Activated naive CD4-positive, alpha-beta T cell treated with anti-CD3 and anti-CD28 coated beads for 36 hours (primary cell): ENCODE measurements around the gene COL4A6. TPM values are rescaled to one million over a fixed set of nuclear protein-coding genes. Genes with fewer than 3 reads are reported as not detected.
"Not testable (repeated sequence)": the region's sequence is repeated elsewhere in the genome, so short reads cannot be mapped to it uniquely, and the experiment has no call there.

Experiments
- CTCF ChIA-PET: fragments of 350-600 bp; sonication (Branson Sonifier 250); formaldehyde crosslinking; loops from one replicate; lab custom pipeline; 2021; ENCODE audit warnings: antibody characterized with exemption; lab: Charles Lee
- DNase-seq: peaks from one replicate; pipeline ENCODE4 v3.0.0-alpha.2; 2020
- H3K27ac Mint-ChIP-seq: one replicate; pipeline ENCODE4 v1.8.0; 2021; ENCODE audit warnings: mild to moderate bottlenecking, mixed read lengths
- H3K27me3 Mint-ChIP-seq: one replicate; pipeline ENCODE4 v1.8.0; 2021; ENCODE audit warnings: low read depth, mixed read lengths
- H3K36me3 Mint-ChIP-seq: one replicate; pipeline ENCODE4 v1.8.0; 2021; ENCODE audit warnings: low read depth, mixed read lengths
- H3K4me1 Mint-ChIP-seq: one replicate; pipeline ENCODE4 v1.8.0; 2021; ENCODE audit warnings: low read depth, mixed read lengths
- H3K4me3 Mint-ChIP-seq: one replicate; pipeline ENCODE4 v1.8.0; 2021; ENCODE audit warnings: mild to moderate bottlenecking, moderate library complexity, mixed read lengths
- H3K9me3 Mint-ChIP-seq: one replicate; pipeline ENCODE4 v1.8.0; 2021; ENCODE audit warnings: mixed read lengths
- intact Hi-C: fragments of 100-400 bp; cut with micrococcal nuclease; formaldehyde crosslinking; loops from one replicate; pipeline ENCODE4 v1.15.1; 2023
- total RNA-seq, 2 experiments: library from RNA; stranded (reverse); gene quantifications; one replicate each; pipeline ENCODE4 v1.2.3, GENCODE V29; 2021

COL4A6 gene
- total RNA-seq, 2 experiments from 2014 or later: not detected

- intact Hi-C loops: no loop called here
- H3K4me3 Mint-ChIP-seq: no peak overlapping the region
- no peak for DNase-seq
- no peaks in the 10 kb centered on the region for H3K4me1 Mint-ChIP-seq
- CTCF ChIA-PET: no interaction called here
- no peak overlapping the region for H3K27ac Mint-ChIP-seq
- H3K36me3 Mint-ChIP-seq: no peaks in the 10 kb centered on the region
- no peaks in the 10 kb centered on the region for H3K27me3 Mint-ChIP-seq
- H3K9me3 Mint-ChIP-seq: no peaks in the 10 kb centered on the region
These were observed 41.9 kb downstream of the COL4A6 start for GRCh38 chrX:108396188-108396891.

GRCh38 chrX:108390976-108391717, 47.1 kb downstream of the COL4A6 start:
- H3K27me3 Mint-ChIP-seq, intact Hi-C loops, CTCF ChIA-PET, H3K9me3 Mint-ChIP-seq, H3K4me1 Mint-ChIP-seq, H3K27ac Mint-ChIP-seq, DNase-seq, H3K36me3 Mint-ChIP-seq, H3K4me3 Mint-ChIP-seq: not testable (repeated sequence)

GRCh38 chrX:108384783-108385182, 53.4 kb downstream of the COL4A6 start:
- DNase-seq: no peak
- Mint-ChIP-seq H3K9me3 (no peaks in the 10 kb centered on the region), H3K27me3 (no peaks in the 10 kb centered on the region), H3K27ac (no peak overlapping the region), H3K4me1 (no peaks in the 10 kb centered on the region), H3K4me3 (no peak overlapping the region), H3K36me3 (no peaks in the 10 kb centered on the region)
- CTCF ChIA-PET: no interaction called here
- intact Hi-C loops: no loop called here

GRCh38 chrX:108380222-108380621, 58.0 kb downstream of the COL4A6 start:
- intact Hi-C loops: no loop called here
- no peak for DNase-seq
- Mint-ChIP-seq H3K27ac (no peak overlapping the region), H3K4me1 (no peaks in the 10 kb centered on the region), H3K36me3 (no peaks in the 10 kb centered on the region), H3K27me3 (no peaks in the 10 kb centered on the region), H3K4me3 (no peak overlapping the region), H3K9me3 (no peaks in the 10 kb centered on the region)
- CTCF ChIA-PET: no interaction called here

- H3K4me3 Mint-ChIP-seq, H3K27me3 Mint-ChIP-seq, H3K36me3 Mint-ChIP-seq, DNase-seq, H3K27ac Mint-ChIP-seq, H3K4me1 Mint-ChIP-seq, CTCF ChIA-PET, intact Hi-C loops, H3K9me3 Mint-ChIP-seq: not testable (repeated sequence)
These were observed 61.4 kb downstream of the COL4A6 start for GRCh38 chrX:108376821-108377220.

GRCh38 chrX:108375591-108375990, 62.6 kb downstream of the COL4A6 start:
- H3K4me1 Mint-ChIP-seq, DNase-seq, H3K4me3 Mint-ChIP-seq, H3K9me3 Mint-ChIP-seq, H3K27me3 Mint-ChIP-seq, H3K27ac Mint-ChIP-seq, CTCF ChIA-PET, intact Hi-C loops, H3K36me3 Mint-ChIP-seq: not testable (repeated sequence)

GRCh38 chrX:108366644-108367406, 71.4 kb downstream of the COL4A6 start:
- Mint-ChIP-seq H3K27me3 (no peaks in the 10 kb centered on the region), H3K36me3 (no peaks in the 10 kb centered on the region), H3K27ac (no peak overlapping the region), H3K4me1 (no peaks in the 10 kb centered on the region), H3K9me3 (no peaks in the 10 kb centered on the region), H3K4me3 (no peak overlapping the region)
- intact Hi-C loops: no loop called here
- CTCF ChIA-PET: no interaction called here
- DNase-seq: no peak

- DNase-seq: no peak
- Mint-ChIP-seq H3K36me3 (no peaks in the 10 kb centered on the region), H3K27ac (no peak overlapping the region), H3K9me3 (no peaks in the 10 kb centered on the region), H3K27me3 (no peaks in the 10 kb centered on the region), H3K4me1 (no peaks in the 10 kb centered on the region), H3K4me3 (no peak overlapping the region)
- intact Hi-C loops: no loop called here
- CTCF ChIA-PET: no interaction called here
These were observed 76.2 kb downstream of the COL4A6 start for GRCh38 chrX:108362026-108362425.

- Mint-ChIP-seq H3K27ac (no peak overlapping the region), H3K4me1 (no peaks in the 10 kb centered on the region)
These were observed 76.9 kb downstream of the COL4A6 start for GRCh38 chrX:108361316-108361715.

GRCh38 chrX:108359806-108360602, 78.2 kb downstream of the COL4A6 start:
- H3K27me3 Mint-ChIP-seq: no peaks in the 10 kb centered on the region
- no peaks in the 10 kb centered on the region for H3K4me1 Mint-ChIP-seq
- no peaks in the 10 kb centered on the region for H3K36me3 Mint-ChIP-seq
- CTCF ChIA-PET: no interaction called here
- no peak overlapping the region for H3K27ac Mint-ChIP-seq
- no peak for DNase-seq
- intact Hi-C loops: no loop called here
- no peak overlapping the region for H3K4me3 Mint-ChIP-seq
- no peaks in the 10 kb centered on the region for H3K9me3 Mint-ChIP-seq

More at GRCh38 chrX:108361316-108361715, 76.9 kb downstream of the COL4A6 start:
- intact Hi-C loops: no loop called here
- H3K27me3 Mint-ChIP-seq: no peaks in the 10 kb centered on the region
- no peaks in the 10 kb centered on the region for H3K9me3 Mint-ChIP-seq
- no peaks in the 10 kb centered on the region for H3K36me3 Mint-ChIP-seq
- CTCF ChIA-PET: no interaction called here
- DNase-seq: no peak
- H3K4me3 Mint-ChIP-seq: no peak overlapping the region

GRCh38 chrX:108353452-108353851, 84.8 kb downstream of the COL4A6 start:
- no peaks in the 10 kb centered on the region for H3K27me3 Mint-ChIP-seq
- H3K27ac Mint-ChIP-seq: no peak overlapping the region
- CTCF ChIA-PET: no interaction called here
- no peaks in the 10 kb centered on the region for H3K36me3 Mint-ChIP-seq
- H3K4me3 Mint-ChIP-seq: no peak overlapping the region
- no peaks in the 10 kb centered on the region for H3K4me1 Mint-ChIP-seq
- DNase-seq: no peak
- no peaks in the 10 kb centered on the region for H3K9me3 Mint-ChIP-seq
- intact Hi-C loops: no loop called here

GRCh38 chrX:108349210-108349609, 89.0 kb downstream of the COL4A6 start:
- intact Hi-C loops: no loop called here
- no peaks in the 10 kb centered on the region for H3K27me3 Mint-ChIP-seq
- no peaks in the 10 kb centered on the region for H3K9me3 Mint-ChIP-seq
- no peaks in the 10 kb centered on the region for H3K4me1 Mint-ChIP-seq
- no peak overlapping the region for H3K4me3 Mint-ChIP-seq
- CTCF ChIA-PET: no interaction called here
- DNase-seq: no peak
- H3K36me3 Mint-ChIP-seq: no peaks in the 10 kb centered on the region
- no peak overlapping the region for H3K27ac Mint-ChIP-seq
